SK-N-SH (cell line): ENCODE measurements around the gene DNAJC15.

Experiments
- EP300 ChIP-seq, 2 experiments: IDR thresholded peaks; 2 replicates each; pipeline versions ENCODE4 v1.4.0 to v1.6.1; 2012; ENCODE audit warnings: borderline replicate concordance in 1 of 2, low read depth in 1 of 2, low read length in 1 of 2
- EZH2phosphoT487 ChIP-seq: fragments of 200-600 bp; sonication (generic); IDR thresholded peaks from 2 replicates; pipeline ENCODE4 v1.6.1; 2017; ENCODE audit warnings: low read depth, mixed run types, mild to moderate bottlenecking, antibody characterized with exemption, moderate library complexity, borderline replicate concordance
- FOXM1 ChIP-seq: IDR thresholded peaks from 2 replicates; pipeline ENCODE4 v1.4.0; 2012; ENCODE audit warnings: low read depth, mild to moderate bottlenecking
- POLR2AphosphoS5 ChIP-seq: IDR thresholded peaks from 2 replicates; pipeline ENCODE4 v1.6.1; 2012; ENCODE audit warnings: low read depth, low read length
- RAD21 ChIP-seq: IDR thresholded peaks from 2 replicates; pipeline ENCODE4 v1.6.1; 2012; ENCODE audit warnings: mild to moderate bottlenecking, low read length
- TCF12 ChIP-seq: IDR thresholded peaks from 2 replicates; pipeline ENCODE4 v1.4.0; 2012
- TF ChIP-seq, protein P1 (sequence below): IDR thresholded peaks from 2 replicates; pipeline ENCODE4 v1.4.0; 2012; ENCODE audit warnings: low read depth
- TF ChIP-seq, protein P2 (sequence below): fragments of 200-600 bp; sonication (generic); IDR thresholded peaks from 2 replicates; pipeline ENCODE4 v1.6.1; 2017; ENCODE audit warnings: antibody characterized with exemption, mild to moderate bottlenecking, moderate library complexity
- TF ChIP-seq, protein P3 (sequence below): IDR thresholded peaks from 2 replicates; pipeline ENCODE4; 2012
- TF ChIP-seq, protein P4 (sequence below): IDR thresholded peaks from 2 replicates; pipeline ENCODE4 v1.6.1; 2012; ENCODE audit warnings: mild to moderate bottlenecking, low read depth, low read length, moderate library complexity

DNA sequence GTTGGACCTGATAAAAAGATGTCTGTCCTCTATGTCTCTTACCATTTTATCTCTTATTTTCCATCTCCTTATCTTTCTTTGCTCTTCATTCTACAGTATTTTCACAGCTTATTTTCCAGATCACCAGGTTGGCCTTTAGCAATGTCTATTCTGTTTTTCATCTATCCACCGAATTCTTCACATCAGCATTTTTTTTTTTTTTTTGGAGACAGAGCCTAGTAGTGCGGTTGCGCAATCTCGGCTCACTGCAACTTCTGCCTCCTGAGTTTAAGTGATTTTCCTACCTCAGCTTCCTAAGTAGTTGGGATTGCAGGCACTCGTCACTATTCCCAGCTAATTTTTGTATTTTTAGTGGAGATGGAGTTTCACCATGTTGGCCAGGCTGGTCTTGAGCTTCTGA is 49.0 kb downstream of the DNAJC15 start:
- TF ChIP-seq, protein P1, sequence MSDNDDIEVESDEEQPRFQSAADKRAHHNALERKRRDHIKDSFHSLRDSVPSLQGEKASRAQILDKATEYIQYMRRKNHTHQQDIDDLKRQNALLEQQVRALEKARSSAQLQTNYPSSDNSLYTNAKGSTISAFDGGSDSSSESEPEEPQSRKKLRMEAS = no peak
- no peak for TF ChIP-seq FOXM1
- TF ChIP-seq, protein P2, sequence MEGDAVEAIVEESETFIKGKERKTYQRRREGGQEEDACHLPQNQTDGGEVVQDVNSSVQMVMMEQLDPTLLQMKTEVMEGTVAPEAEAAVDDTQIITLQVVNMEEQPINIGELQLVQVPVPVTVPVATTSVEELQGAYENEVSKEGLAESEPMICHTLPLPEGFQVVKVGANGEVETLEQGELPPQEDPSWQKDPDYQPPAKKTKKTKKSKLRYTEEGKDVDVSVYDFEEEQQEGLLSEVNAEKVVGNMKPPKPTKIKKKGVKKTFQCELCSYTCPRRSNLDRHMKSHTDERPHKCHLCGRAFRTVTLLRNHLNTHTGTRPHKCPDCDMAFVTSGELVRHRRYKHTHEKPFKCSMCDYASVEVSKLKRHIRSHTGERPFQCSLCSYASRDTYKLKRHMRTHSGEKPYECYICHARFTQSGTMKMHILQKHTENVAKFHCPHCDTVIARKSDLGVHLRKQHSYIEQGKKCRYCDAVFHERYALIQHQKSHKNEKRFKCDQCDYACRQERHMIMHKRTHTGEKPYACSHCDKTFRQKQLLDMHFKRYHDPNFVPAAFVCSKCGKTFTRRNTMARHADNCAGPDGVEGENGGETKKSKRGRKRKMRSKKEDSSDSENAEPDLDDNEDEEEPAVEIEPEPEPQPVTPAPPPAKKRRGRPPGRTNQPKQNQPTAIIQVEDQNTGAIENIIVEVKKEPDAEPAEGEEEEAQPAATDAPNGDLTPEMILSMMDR = no peak
- no peak for TF ChIP-seq EZH2phosphoT487
- TF ChIP-seq POLR2AphosphoS5 = no peak
- TF ChIP-seq, protein P3, sequence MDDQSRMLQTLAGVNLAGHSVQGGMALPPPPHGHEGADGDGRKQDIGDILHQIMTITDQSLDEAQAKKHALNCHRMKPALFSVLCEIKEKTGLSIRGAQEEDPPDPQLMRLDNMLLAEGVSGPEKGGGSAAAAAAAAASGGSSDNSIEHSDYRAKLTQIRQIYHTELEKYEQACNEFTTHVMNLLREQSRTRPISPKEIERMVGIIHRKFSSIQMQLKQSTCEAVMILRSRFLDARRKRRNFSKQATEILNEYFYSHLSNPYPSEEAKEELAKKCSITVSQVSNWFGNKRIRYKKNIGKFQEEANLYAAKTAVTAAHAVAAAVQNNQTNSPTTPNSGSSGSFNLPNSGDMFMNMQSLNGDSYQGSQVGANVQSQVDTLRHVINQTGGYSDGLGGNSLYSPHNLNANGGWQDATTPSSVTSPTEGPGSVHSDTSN = no peak
- TF ChIP-seq, protein P4, sequence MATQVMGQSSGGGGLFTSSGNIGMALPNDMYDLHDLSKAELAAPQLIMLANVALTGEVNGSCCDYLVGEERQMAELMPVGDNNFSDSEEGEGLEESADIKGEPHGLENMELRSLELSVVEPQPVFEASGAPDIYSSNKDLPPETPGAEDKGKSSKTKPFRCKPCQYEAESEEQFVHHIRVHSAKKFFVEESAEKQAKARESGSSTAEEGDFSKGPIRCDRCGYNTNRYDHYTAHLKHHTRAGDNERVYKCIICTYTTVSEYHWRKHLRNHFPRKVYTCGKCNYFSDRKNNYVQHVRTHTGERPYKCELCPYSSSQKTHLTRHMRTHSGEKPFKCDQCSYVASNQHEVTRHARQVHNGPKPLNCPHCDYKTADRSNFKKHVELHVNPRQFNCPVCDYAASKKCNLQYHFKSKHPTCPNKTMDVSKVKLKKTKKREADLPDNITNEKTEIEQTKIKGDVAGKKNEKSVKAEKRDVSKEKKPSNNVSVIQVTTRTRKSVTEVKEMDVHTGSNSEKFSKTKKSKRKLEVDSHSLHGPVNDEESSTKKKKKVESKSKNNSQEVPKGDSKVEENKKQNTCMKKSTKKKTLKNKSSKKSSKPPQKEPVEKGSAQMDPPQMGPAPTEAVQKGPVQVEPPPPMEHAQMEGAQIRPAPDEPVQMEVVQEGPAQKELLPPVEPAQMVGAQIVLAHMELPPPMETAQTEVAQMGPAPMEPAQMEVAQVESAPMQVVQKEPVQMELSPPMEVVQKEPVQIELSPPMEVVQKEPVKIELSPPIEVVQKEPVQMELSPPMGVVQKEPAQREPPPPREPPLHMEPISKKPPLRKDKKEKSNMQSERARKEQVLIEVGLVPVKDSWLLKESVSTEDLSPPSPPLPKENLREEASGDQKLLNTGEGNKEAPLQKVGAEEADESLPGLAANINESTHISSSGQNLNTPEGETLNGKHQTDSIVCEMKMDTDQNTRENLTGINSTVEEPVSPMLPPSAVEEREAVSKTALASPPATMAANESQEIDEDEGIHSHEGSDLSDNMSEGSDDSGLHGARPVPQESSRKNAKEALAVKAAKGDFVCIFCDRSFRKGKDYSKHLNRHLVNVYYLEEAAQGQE = no peak
- no peak for TF ChIP-seq RAD21
- TF ChIP-seq EP300 (IDR thresholded peaks at IDR 0.05; ENCODE audit: borderline replicate concordance in 1 of 2, low read depth in 1 of 2, low read length in 1 of 2) = no peak
- TF ChIP-seq TCF12 = no peak
